GM18909 (cell line): ENCODE results near the gene GMPPB.

Experiments used
- ATAC-seq: cut with Tn5 transposase; IDR thresholded peaks from one replicate; pipeline ENCODE4 v1.9.1; 2021; ENCODE audit warnings: mild to moderate bottlenecking; ENCODE audit not compliant: unreplicated experiment, poor library complexity

Gene GMPPB

DNA sequence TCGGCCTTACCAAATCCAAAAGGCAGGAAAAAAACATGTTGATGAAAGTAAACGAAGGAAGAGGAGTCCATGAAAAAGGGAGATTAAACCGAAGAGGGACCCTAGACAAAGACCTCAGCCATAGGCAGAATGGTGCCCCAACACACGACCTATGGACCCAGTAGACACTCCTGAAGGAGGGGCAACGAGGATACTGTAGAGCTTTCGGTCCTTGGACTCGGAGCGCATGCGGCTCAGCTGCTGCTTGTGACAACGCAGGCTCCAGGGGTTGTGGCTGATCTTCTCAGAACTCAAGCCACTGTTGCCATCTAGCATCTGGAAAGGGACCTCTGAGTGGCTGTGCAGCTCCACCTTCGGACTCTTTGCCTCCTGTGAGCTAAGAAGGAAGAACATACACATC, 8.8 kb upstream of the GMPPB start:
- no peak for ATAC-seq

DNA sequence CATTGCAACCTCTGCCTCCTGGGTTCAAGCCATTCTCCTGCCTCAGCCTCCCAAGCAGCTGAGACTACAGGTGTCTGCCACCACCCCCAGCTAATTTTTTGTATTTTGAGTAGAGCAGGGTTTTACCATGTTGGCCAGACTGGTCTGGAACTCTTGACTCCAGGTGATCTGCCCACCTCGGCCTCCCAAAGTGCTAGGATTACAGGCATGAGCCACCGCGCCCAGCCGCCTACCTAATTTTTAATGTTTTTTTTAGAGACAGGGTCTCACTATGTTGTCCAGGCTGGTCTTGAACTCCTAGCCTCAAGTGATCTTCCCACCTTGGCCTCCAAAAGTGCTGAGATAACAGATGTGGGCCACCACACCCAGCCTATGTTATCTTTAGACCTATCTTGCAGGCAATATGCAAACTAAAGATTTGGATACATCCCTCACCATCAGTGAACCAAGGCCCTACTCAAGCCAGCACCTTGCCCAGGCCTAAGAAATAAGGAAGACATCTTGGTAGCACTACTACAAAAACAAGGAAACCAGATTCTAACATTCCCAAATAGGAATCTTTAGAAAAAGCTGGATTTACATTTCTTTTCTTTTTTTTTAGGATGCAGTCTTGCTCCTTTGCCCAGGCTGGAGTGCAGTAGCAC, 6.3 kb upstream of the GMPPB start:
- ATAC-seq = no peak

DNA sequence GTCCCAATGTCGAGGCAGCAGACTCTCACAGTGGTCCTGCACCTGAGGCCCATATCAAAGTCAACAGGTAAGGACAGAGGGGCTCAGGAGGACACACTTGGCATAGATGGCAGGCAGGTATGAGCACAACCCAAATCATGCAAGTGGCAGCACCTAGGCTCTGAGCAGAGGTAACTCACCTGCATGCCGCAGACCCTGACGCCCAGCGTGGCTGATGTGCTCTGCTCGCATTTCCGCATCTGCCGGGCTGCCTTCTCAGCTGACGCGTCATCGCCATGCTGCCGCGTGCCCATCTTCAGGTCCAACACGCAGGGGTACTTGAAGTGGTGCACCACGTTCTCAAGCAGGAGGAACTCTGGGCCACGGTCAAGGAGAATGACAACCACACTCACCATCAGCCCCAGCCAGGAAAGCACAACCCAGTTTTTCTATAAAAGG, 4.2 kb upstream of the GMPPB start:
- no peak for ATAC-seq

DNA sequence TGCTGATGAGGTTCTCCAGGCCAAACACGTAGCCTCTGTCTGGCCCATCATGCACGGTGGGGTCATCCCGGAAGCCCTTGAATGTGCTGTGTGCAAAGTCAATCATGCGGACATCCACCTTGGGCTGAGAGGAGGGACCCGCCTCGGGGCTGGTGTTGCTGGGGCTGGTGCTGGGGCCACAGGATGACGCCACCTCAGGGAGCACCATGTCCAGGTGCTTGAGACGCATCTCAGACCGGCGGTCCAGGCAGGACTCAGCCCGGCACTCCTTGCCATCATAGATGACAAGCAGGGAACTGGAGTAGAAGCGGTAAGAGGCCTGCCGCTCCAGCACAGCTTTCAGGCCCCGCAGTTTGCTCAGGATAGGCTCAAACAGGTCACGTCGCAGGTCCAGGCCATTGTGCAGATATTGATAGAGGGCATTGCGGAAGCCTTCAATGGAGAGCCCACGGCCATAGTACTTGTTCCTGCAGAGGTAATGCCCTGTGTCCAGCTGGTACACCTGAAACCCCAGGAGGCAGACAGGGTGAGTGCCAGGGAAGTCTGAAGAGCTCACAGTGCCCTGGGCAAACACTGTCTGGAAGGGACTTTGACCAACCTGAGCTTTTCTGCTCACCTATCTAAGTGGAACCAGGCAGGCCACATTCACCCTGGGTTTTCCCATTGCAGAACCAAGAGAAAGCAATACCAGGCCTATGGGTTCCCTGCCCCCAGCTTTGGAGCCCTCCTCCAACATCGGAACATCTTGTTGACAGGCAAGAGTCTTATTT, 3.6 kb upstream of the GMPPB start:
- no peak for ATAC-seq

DNA sequence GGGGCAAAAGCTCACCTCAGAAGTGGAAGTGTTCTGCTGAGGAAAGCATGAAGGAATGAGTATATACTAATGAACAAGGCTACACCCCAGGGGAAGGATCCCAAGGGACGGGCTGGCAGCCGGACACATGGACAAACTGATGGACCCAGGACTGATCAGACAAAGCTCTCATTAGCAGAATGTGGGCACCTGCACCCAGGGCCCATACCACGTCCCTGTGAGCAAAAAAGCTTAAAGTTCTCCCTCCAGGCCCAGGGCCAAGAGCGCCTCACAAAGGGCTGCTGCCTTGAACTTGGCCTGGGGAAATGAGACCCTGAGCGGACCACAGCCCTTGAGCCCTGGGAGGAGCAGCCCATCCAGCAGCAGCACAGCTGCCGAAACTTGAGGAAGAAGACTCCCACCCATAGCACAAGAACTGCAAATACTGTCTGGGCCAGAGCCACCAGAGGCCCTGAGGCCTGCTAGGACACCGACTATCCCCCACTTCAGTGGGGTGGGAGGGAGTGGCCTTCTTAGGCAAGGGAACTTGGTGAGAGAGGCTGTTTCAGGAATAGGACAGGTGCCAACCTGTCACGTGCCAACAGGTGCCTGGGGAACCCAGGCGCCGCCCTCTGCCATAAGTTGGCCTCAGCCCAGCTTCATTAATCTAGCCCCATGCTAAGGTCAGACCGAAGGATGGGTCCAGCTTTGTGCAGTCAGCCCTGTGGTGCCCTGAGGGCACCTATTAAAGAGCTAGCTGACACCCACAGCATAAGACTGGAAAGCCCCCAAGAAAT, 2.3 kb upstream of the GMPPB start:
- no peak for ATAC-seq

DNA sequence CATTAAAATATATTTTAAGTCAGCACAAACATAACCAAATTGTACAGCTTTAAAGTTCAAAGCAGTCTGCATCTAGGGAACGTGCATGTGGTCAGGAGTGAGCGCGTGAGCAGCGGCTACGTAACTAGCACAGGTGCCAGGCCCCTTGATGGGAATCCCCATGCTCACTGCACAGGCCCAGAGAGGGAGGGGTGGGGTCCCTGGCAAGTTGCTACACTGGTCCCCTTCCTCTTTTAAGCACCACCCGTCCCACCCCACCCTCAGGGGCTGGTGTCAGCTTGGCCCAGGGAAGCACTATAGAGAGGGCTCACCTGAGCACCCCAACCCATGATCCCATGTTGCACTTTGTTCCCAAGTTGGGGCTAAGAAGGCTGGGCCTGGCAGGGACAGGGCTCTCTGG, 835 bp upstream of the GMPPB start:
- ATAC-seq = no peak

DNA sequence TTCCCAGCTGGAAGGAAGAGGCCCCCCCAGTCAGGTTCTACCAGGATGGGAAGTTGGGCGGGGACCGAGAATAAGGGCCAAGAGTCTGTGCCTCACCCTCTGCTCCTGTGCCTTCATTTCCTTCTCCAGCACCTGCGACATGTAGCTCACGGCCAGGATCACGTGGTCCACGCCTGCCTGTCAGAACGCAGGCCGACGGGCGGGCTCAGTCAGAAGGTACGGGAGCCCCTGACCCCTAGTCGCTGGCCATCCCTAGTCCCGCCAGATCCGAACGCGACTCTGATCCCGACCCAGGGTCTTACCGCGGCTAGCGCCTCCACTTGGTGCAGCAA, 489 bp downstream of the GMPPB start:
- ATAC-seq = no peak

DNA sequence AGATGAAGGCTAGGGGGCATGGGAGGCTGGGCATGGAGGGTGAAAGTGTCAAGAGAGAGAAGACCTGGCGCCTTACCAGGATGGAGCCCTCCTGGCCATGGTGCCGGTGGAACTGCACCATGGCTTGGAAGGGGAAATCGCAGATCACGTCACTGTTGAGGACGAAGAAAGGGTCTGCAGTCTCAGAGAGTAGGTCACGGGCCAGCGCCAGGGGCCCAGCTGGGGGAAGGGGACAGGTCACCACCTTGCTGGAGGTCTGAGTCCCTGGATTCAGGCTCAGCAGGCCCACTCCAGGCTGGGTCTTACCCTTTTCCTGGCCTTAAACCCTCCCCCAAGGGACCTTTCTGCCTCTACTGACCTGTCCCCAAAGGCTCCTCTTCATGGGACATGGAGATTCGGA, 855 bp downstream of the GMPPB start:
- no peak for ATAC-seq

DNA sequence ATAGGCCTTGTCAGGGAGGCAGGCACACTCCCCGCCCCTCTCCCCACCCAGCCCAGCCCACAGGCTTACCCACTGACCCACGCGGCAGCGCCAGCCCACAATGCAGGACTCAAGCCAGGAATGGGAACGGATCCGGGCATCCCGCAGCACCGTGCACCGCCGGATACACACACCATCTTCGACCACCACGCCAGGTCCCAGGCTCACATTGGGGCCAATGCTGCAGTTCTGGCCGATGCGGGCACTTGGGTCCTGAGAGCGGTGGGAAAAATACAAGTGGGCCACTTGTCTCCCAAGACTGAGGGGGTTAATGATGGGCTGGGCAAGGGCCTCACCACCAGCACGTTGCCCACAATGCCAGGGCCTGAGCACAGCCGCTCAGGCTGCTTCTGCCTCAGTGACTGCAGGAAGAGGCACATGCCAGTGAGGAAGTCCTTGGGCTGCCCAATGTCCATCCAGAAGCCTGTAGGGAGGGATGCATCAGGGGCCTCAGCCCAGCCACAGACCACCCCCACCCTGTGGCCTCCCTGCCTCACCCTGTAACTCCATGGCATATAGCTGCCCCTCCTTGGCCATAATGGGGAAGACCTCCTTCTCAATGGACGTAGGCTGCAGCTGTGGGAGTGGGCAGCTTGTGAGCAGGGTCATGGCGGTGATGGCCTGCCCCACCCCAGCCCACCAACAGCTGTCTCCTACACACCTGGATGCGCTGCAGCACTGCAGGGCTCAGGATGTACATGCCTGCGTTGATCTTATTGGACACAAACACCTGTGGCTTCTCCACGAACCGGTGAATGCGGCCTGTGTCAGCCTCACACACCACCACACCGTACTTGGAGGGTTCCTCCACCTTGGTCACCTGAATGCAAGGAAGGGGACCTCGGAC, 1.6 kb downstream of the GMPPB start:
- no peak for ATAC-seq

DNA sequence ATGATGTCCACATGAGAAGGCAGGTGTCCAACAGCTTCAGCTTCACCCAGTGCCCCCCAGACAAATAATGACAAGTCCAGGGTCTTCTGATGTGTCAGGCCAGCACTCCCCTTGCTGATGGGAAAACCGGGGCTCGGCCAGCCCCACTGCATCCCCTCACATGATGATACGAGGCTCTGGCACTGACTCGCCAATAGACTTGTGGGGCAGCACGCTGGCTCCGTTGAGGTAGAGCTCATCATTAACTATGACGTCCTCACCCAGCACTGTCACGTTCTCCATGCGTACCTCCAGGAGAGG, 2.2 kb downstream of the GMPPB start:
- no peak for ATAC-seq

DNA sequence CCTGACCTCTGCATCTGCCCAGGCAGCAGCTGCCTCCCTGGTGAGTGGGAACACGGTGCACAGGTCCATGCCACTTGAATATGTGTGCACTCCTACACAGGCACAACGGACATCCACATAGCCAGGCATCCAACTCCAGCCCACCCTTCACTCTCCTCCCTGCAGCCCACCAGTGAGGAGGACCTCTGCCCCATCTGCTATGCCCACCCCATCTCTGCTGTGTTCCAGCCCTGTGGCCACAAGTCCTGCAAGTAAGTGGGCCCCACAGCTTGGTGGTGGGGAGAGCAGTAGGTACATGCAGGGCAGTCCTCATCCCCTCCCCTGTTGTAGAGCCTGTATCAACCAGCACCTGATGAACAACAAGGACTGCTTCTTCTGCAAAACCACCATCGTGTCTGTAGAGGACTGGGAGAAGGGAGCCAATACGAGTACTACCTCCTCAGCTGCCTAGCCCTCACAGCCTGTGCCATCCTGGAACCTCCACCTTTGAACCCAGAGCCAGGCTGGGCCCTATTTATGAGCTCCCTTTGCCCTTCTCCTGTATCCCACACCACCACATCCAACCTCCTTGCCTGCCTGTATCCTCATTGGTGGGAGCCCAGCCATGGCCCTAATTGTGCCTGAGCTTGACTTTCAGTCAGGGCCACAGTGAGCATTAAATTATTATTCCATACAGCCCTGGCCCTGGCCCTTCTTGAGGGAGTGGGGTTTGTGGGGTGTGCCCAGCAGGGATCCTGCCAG, 2.7 kb downstream of the GMPPB start:
- no peak for ATAC-seq

DNA sequence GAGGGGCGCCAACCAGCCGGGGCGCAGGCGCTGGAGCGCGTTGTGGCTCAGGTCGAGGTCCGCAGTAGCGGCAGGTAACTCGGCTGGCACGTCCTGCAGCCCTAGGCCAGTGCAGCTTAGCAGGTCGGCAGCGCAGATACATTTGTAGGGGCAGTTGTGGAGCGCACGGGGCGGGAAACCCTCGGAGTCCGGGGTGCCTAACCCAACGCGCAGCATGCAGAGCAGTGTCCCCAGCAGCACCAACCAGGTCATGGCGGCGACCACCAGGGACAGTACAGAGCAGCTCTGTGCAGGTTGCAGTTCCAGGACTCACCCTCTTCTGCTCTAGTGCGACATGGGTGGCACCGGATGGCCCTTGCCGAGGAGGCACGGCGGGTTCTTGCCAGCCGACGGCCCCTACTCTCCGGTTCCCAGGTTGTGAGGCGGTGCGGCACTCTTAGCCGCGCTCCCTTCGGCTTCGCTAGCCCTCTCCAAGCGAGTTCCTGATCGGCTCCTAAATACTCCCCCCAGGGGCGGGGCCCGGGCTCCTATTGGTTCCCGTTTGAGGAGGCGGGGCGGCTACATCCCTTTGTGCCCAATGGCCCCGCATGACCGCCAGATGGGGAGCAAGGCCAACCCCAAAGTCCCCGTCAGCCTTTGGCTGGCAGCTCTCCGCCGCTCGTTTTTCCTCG, 4.4 kb downstream of the GMPPB start, which contains the start of gene AMIGO3:
TSS of gene AMIGO3 (minus strand) at position 471 of the 671 bp plus-strand sequence. CDS start at position 252, 219 bp downstream.
- ATAC-seq = peak; percentile 49

DNA sequence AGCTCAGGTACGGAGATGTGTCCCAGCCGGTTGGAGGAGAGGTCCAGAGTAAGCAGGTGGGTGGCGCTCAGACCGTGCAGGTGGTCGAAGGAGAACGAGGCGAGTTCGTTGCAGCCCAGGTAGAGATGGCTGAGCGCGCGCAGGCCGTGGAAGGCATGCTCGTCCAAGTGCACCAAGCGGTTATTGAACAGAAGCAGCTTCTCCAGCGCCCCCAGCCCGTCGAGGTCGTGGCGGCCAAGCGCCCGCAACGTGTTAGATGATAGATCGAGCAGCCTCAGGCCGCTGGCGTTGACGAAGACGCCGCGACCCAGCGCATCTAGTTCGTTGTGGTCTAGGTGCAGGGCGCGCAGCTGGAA, 4.9 kb downstream of the GMPPB start:
- no peak for ATAC-seq

DNA sequence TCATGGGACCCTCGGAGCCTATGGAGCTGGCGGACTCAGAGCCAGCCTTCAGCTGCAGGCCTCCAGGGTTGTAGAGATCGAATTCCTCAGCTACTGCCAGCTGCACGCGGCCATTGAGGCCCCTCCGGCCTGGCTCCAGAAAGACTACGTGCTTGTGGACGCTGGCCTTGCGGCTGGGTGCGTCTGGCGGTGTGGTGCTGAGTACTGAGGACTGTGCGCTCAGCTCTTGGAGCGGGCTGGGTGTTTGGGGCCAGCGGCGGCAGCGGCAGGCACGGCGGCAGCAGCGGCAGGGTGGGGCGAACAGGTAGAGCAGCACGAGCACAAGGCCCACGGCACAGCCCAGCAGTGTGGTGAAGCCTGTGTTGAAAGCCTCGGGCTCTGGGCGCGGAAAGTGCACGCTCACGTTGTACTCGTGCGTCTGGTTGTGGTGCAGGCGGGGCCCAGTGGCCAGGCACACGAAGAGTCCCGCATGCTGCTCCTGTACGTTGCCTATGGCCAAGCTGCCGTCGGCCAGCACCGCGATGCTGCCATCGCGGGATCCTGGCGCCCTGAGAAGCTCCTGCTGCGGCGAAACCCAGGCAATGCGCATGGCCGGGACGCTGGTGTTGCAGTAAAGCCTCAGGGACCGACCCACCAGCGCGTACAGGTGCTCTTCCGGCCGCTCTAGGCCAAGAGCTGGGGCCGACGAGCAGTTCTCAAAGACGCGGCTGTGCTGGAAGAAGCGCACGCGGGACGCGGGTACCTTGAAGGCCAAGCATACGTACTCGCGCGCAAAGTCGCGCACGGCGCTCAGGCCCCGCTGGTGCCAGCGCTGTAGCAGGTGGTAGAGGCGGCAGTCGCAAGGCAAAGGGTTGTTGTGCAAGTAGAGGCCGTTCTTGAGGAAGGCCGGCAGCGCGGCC, 5.5 kb downstream of the GMPPB start:
- no peak for ATAC-seq

DNA sequence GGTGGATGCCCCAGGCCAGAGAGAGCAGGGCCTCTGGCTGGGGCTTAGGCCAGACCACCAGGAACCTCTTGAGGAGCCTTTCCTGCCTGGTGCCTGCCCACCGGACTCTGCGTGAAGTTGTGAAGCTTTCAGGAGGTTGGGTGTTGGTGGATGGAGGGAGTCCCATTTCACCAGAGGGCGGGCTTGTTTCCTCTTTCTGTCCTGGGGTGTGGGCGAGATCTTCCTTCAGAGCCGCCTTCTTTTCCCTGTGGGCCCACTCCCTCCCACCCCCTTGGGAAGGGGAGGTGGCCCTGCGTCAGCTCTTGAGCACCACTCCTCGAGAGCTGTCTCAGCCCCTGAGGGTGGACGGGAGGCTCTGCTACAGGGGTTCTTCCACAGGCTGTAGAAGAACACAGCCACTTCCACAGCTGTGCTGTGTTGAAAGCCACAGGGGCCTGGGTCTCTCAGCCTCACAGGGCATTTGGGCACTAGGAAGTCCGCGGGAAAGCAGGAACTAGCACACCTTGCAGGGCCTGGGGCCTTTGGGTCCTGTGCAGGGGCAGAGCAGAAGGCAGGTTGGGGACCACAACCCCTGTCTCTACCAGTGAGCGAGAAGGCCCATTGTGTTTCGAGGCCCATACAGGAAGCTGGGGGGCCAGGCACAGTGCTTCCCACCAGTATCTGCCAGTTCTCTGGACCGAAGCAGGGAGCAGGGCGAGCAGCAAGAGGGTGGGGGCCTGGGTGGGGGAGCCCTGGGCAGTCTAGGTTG, 6.4 kb downstream of the GMPPB start:
- ATAC-seq = no peak

DNA sequence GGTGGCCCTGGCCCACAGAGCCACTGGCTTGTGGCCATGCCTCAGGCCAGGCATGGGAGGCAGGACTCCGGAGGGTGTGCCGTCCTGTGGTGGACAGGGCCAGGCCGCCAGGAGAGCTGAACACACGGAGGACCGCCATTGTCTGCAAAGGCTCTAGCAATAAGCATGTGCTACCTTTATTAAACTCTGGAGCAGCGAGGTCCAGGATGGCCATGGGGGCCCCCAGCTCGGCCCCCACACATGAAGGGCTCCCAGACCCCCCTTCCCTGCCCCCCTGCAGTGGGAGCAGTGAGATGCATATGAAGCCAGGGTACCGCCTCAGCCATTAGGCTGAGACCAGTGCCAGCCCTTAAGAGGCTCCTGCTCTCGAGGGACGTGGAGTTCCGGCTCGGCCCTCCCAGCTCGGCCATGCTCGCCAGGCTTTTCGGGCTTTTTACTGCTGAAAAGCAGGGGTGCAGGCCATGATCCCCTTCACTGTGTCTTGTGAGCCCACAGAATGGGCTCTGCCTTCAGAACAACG, 7.0 kb downstream of the GMPPB start:
- no peak for ATAC-seq

DNA sequence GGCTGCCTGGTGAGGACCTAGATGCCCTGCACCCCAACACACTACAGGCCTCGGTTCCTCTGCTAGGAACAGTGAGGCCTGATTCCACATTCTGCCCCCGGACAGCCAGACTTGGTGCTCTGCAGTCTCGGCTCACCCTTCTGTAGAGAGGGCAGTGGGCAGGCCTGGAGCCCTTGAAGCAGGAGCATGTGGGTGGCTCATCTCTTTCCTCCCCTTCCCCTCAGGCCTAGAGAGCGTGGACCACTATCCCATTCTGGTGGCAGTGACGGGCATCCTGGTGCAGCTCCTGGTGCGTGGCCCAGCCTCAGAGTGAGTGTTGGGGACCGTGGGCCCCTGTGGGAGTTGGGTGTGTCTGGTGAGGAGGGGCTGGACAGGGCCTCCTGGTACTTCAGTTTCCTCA, 7.6 kb downstream of the GMPPB start:
- ATAC-seq = no peak
